Colonic mucosa (tissue), 4 donors: ENCODE data around the gene ITK. TPM values are rescaled to one million over a fixed set of nuclear protein-coding genes. Genes with fewer than 3 reads are reported as not detected.

Experiments
- DNase-seq: peaks from one replicate; pipeline ENCODE4 v3.0.0-alpha.2; 2020
- H3K27ac ChIP-seq: fragments of 200-600 bp; one replicate; pipeline ENCODE4 v1.8.0; 2021
- H3K27me3 ChIP-seq: fragments of 200-600 bp; one replicate; pipeline ENCODE4 v1.8.0; 2021
- H3K36me3 ChIP-seq: fragments of 200-600 bp; one replicate; pipeline ENCODE4 v1.8.0; 2021
- H3K4me1 ChIP-seq: fragments of 200-600 bp; one replicate; pipeline ENCODE4 v1.8.0; 2021; ENCODE audit warnings: mild to moderate bottlenecking
- H3K4me3 ChIP-seq: fragments of 200-600 bp; one replicate; pipeline ENCODE4 v1.8.0; 2021
- H3K9ac ChIP-seq, 2 donors: one replicate each; pipeline ENCODE4 v1.7.0; 2013; ENCODE audit warnings: control low read depth in 2 of 2, low read depth in 2 of 2, low read length in 2 of 2
- H3K9me3 ChIP-seq: fragments of 200-600 bp; one replicate; pipeline ENCODE4 v1.8.0; 2021
- intact Hi-C: fragments of 100-400 bp; cut with DNase I; formaldehyde crosslinking; loops from one replicate; pipeline ENCODE4 v1.14.1; 2022
- total RNA-seq, 2 donors: library from RNA; stranded (reverse); fragmentation: NEBNext Ultra II Directional in 1 of 2; extraction: Animal tissue kit (Norgen Biotek cat#: 25700) in 1 of 2; gene quantifications; one replicate each; pipeline ENCODE4 v1.2.1, GENCODE V29; 2021
- TF ChIP-seq, protein P1 (sequence below): fragments of 200-600 bp; IDR thresholded peaks from one replicate; pipeline ENCODE4 v1.8.0; 2022; ENCODE audit warnings: antibody characterized with exemption, mild to moderate bottlenecking
- donor health status: healthy.
- donor health status: DM: no; HTN: no; CAD: no.
- donor health status: DM: no; HTN: no; CAD: no.

Gene ITK
- total RNA-seq, 2 donors from 2014 or later: 1.4 to 2.5 TPM

DNA sequence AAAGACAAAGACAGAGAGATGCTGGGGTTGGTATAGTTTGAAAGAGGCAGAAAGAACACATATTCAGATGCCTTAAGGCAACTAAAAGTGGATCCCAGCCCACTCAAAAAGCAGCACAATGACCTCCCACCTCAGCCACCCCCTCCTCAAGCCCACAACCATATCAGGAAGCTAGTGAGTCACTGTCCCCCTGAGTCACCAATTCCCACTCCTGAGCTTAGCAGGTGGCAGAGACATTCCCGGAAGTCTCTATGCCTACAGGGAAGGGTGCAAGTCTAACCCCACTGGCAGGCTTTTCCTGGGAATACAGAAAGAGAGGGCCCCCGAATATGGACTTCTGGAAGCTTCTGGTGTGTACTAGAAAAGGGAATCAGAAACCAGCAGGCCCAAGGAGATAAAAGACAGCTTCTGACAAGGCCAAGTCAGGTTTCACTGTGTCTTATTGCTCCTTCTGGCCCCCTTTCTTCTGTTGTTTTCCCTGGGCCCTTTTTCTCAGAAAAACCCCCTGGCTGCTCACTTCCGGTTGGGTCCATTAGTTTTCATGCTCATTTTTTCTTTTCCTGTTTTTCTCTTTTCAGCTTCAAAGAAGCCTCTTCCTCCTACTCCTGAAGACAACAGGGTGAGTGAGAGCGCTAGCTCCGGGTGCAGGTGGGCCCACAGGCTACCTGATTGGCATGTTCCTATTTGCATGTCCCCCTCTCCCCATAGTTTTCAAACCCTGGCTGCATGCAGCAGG lies 36.8 kb downstream of the ITK start:
- DNase-seq: no peak
- Histone ChIP-seq H3K27ac (no peak overlapping the region), H3K4me3 (no peak overlapping the region), H3K36me3 (no peaks in the 10 kb centered on the region), H3K4me1 (no peaks in the 10 kb centered on the region), H3K9ac (no peak overlapping the region), H3K27me3 (no peaks in the 10 kb centered on the region), H3K9me3 (no peaks in the 10 kb centered on the region)
- TF ChIP-seq, protein P1, sequence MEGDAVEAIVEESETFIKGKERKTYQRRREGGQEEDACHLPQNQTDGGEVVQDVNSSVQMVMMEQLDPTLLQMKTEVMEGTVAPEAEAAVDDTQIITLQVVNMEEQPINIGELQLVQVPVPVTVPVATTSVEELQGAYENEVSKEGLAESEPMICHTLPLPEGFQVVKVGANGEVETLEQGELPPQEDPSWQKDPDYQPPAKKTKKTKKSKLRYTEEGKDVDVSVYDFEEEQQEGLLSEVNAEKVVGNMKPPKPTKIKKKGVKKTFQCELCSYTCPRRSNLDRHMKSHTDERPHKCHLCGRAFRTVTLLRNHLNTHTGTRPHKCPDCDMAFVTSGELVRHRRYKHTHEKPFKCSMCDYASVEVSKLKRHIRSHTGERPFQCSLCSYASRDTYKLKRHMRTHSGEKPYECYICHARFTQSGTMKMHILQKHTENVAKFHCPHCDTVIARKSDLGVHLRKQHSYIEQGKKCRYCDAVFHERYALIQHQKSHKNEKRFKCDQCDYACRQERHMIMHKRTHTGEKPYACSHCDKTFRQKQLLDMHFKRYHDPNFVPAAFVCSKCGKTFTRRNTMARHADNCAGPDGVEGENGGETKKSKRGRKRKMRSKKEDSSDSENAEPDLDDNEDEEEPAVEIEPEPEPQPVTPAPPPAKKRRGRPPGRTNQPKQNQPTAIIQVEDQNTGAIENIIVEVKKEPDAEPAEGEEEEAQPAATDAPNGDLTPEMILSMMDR: no peak
- intact Hi-C loops: no loop called here

DNA sequence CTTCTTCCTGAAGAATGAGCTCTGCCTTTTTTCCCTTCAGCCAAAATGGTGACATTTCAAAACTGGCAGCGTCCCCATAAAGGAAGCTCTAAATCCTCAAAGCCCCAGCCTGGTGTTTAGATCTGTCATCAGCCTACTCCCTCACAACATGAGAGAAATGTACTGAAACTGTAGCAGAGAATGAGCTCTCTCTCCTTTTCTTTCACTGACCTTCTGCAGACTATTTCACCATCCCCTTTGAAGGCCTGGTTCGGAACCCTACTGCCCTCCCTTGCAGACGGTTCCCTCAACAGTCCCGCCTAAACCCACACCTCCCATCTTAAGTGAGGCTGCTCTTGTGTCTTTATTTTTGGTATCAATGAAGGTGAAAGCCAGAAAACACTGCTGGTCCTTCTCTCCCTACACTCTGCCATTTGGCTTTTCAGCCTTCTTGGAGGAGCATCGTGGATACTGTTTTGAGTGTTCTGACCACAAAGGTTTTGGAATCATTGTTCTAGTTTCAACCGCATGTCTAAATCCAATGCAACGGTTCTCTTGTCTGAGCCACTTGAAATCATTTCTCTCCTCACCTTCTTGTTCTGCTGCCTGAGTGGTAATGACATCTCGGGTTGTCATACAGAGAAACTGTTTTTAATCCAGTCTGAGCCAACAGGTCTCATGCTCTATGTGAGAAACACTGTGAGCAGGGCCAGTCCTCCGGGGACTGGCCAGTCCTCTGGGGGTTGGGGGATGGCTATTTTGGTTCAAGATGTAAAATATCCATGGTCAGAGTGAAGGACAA lies 39.0 kb downstream of the ITK start:
- H3K9me3 ChIP-seq: no peaks in the 10 kb centered on the region
- no peak overlapping the region for H3K9ac ChIP-seq
- no peak overlapping the region for H3K27ac ChIP-seq
- H3K4me1 ChIP-seq: no peaks in the 10 kb centered on the region
- intact Hi-C loops: no loop called here
- no peak overlapping the region for H3K4me3 ChIP-seq
- H3K36me3 ChIP-seq: no peaks in the 10 kb centered on the region
- no peaks in the 10 kb centered on the region for H3K27me3 ChIP-seq
- TF ChIP-seq, protein P1: no peak
- no peak for DNase-seq

DNA sequence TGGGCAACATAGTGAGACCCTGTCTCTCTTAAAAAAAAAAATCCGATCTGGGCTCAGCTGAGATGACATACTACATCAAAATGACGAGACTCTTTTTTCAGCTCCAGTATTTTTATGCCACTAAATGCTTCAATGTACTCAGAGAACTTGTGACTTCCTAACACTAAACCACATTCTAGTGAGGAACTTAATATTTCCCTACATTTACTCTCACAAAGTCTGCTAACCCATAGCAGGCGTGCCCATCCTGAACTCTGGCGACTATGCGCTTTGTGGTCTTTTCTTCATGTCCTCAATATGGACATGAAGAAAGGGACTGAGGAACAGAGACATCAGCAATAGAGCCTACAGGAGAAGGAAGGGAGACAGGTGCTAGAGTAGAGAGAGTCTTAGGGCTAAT lies 41.3 kb downstream of the ITK start:
- Histone ChIP-seq H3K4me1 (no peaks in the 10 kb centered on the region), H3K36me3 (no peaks in the 10 kb centered on the region), H3K4me3 (no peak overlapping the region), H3K9me3 (no peaks in the 10 kb centered on the region), H3K9ac (no peak overlapping the region), H3K27me3 (no peaks in the 10 kb centered on the region), H3K27ac (no peak overlapping the region)
- DNase-seq: no peak
- TF ChIP-seq, protein P1: no peak
- intact Hi-C loops: no loop called here

DNA sequence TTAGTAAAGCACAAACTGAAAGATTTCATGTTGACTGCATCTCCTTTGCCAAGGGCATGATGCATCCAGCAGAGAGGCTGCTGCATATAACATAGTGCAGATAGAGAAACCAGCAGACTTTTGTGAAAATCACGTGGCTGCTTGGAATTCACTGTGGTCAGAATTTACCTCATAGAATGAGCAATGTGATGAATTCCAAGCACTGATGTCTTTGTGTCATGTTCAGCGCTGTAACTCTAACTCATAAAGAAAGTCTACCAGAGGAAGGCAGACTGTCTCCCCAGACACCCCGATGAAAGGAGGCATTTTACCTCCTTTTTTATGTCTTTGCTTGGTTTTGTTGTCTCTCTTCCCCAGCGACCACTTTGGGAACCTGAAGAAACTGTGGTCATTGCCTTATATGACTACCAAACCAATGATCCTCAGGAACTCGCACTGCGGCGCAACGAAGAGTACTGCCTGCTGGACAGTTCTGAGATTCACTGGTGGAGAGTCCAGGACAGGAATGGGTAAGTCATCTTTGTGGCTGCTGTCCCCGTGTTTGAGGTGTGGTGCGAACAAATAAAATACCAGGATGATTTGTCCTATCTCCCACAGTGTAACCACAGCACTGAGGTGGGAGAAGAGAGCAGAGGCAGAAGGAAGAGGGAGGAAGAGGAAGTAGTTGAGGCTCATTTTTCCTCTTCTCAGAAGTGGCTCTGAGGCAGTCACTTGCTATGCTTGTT lies 42.0 kb downstream of the ITK start:
- TF ChIP-seq, protein P1: no peak
- no peak overlapping the region for H3K9ac ChIP-seq
- no peaks in the 10 kb centered on the region for H3K9me3 ChIP-seq
- DNase-seq: no peak
- H3K4me3 ChIP-seq: no peak overlapping the region
- no peaks in the 10 kb centered on the region for H3K4me1 ChIP-seq
- no peaks in the 10 kb centered on the region for H3K36me3 ChIP-seq
- H3K27ac ChIP-seq: no peak overlapping the region
- intact Hi-C loops: no loop called here
- H3K27me3 ChIP-seq: no peaks in the 10 kb centered on the region
